ENCODE measurements around the gene C19orf47. TPM values are rescaled to one million over a fixed set of nuclear protein-coding genes. Genes with fewer than 3 reads are reported as not detected.

Gene C19orf47
- total RNA-seq, 2 experiments from 2014 or later: 15.6 to 33.8 TPM

DNA sequence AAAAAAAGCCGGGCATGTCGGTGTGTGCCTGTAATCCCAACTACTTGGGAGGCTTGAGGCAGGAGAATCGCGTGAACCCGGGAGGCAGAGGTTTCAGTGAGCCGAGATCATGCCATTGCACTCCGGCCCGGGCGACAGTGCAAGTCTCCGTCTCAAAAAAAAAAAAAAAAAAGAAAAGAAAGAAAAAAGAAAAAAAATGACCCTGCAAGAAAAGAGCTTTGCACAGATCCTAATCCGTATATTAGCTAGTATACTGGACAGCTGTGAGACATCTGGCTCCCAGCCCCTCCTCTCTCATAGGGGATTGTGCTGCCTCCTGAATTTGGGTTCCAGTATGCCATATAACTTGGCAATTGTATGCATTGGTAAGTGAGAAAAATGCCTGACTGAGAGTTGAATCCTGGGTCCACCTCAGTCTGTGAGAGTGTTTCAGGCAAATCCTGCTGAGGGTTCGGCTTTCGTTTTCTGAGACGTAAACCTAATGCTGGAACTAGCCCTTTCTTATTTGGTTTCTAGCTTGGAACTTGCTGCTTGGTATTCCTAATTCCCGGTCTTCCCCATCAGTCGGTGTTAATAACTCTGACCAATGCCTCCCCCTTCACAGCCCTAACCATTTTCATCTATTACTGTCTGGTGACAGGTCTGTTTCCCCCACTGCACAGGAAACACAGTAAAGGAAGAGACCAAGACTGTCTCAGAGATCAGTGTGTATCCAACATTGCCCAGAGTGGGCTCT lies 61.8 kb downstream of the C19orf47 start:
- Histone ChIP-seq H4K20me1 (ENCODE audit: insufficient read depth, low read length) (no peaks in the 10 kb centered on the region), H2AFZ (ENCODE audit: low read length) (peak overlapping the region; percentile 72; the same call in 1 of the 2 replicates), H3K79me2 (ENCODE audit: insufficient read depth, low read depth, low read length) (peaks cover 33% of the 10 kb centered on the region), H3K9me2 (ENCODE audit: insufficient read depth, low read length) (no peaks in the 10 kb centered on the region), H3K4me1 (ENCODE audit: insufficient read depth, low read length, poor library complexity, severe bottlenecking) (peaks cover 46% of the 10 kb centered on the region), H3K36me3 (ENCODE audit: insufficient read depth, low read length) (no peaks in the 10 kb centered on the region), H3K27ac (ENCODE audit: low read depth, low read length, poor library complexity, severe bottlenecking) (peak overlapping the region; percentile 94), H3K9me3 (ENCODE audit: low read length) (no peaks in the 10 kb centered on the region), H3K4me3 (ENCODE audit: low read depth, low read length, poor library complexity, severe bottlenecking) (peak overlapping the region; percentile 67), H3K4me2 (ENCODE audit: low read length) (peak overlapping the region; percentile 93)
- DNase-seq (ENCODE audit: low spot score): peak; percentile 39
- intact Hi-C loops (cut with micrococcal nuclease; ENCODE audit: unreplicated experiment): loop anchor here (5.0 to 10.0 kb wide), 4 partner anchors 61 to 318 kb away; partner anchors contain the start of genes C19orf47, LTBP4, PLD3 and SERTAD1
- ChIA-PET POLR2A (interaction anchor here (0.5 to 2.0 kb wide), 9 partner anchors 26 to 507 kb away, joined by 3 to 5 read pairs (median 3); no protein-coding TSS in a partner anchor), CTCF (ENCODE audit: unreplicated experiment) (interaction anchor here (0.5 kb wide), 2 partner anchors 70 to 491 kb away, joined by 3 to 12 read pairs; no protein-coding TSS in a partner anchor)
- no peak for TF ChIP-seq EZH2phosphoT487 (IDR thresholded peaks at IDR 0.05; ENCODE audit: borderline replicate concordance, low read depth, low read length)
- TF ChIP-seq CTCF (conservative IDR thresholded peaks at IDR 0.05; ENCODE audit: low read length): no peak
- BruUV-seq (replicated peaks): no TSS peak

- H3K4me3 ChIP-seq (ENCODE audit: low read depth, low read length, poor library complexity, severe bottlenecking): peak overlapping the region; percentile 85
- peak overlapping the region; percentile 47 for H2AFZ ChIP-seq (ENCODE audit: low read length)
- DNase-seq (ENCODE audit: low spot score): peak; percentile 100
- no peaks in the 10 kb centered on the region for H4K20me1 ChIP-seq (ENCODE audit: insufficient read depth, low read length)
- H3K79me2 ChIP-seq (ENCODE audit: insufficient read depth, low read depth, low read length): peaks cover 41% of the 10 kb centered on the region
- no peaks in the 10 kb centered on the region for H3K36me3 ChIP-seq (ENCODE audit: insufficient read depth, low read length)
- POLR2A ChIA-PET: interaction anchor here (0.5 to 2.0 kb wide), 5 partner anchors 20 to 440 kb away, joined by 3 to 5 read pairs (median 4); no protein-coding TSS in a partner anchor
- BruUV-seq (replicated peaks): TSS peak; percentile 90
- CTCF ChIA-PET (ENCODE audit: unreplicated experiment): interaction anchor here (0.5 to 0.6 kb wide), 2 partner anchors 11 to 491 kb away, joined by 9 to 12 read pairs; no protein-coding TSS in a partner anchor
- TF ChIP-seq CTCF (conservative IDR thresholded peaks at IDR 0.05; ENCODE audit: low read length) (no peak), EZH2phosphoT487 (IDR thresholded peaks at IDR 0.05; ENCODE audit: borderline replicate concordance, low read depth, low read length) (no peak)
- H3K9me3 ChIP-seq (ENCODE audit: low read length): no peaks in the 10 kb centered on the region
- H3K4me1 ChIP-seq (ENCODE audit: insufficient read depth, low read length, poor library complexity, severe bottlenecking): peaks cover 54% of the 10 kb centered on the region
- no peaks in the 10 kb centered on the region for H3K9me2 ChIP-seq (ENCODE audit: insufficient read depth, low read length)
- peak overlapping the region; percentile 94 for H3K27ac ChIP-seq (ENCODE audit: low read depth, low read length, poor library complexity, severe bottlenecking)
- intact Hi-C loops (cut with micrococcal nuclease; ENCODE audit: unreplicated experiment): loop anchor here (5.0 to 10.0 kb wide), 4 partner anchors 62 to 319 kb away; partner anchors contain the start of genes C19orf47, LTBP4, PLD3 and SERTAD1
- peak overlapping the region; percentile 93 for H3K4me2 ChIP-seq (ENCODE audit: low read length)
These were observed 62.6 kb downstream of the C19orf47 start for GRCh38 chr19:40285353-40286234.

All from OCI-LY7 (cell line).